H1 (cell line): ENCODE measurements around the gene ARPP19. TPM values are rescaled to one million over a fixed set of nuclear protein-coding genes. Genes with fewer than 3 reads are reported as not detected.
A peak's percentile ranks its signal among the peaks of the same experiment; 100 is the strongest.

Experiments
- CBX5 ChIP-seq: fragments of 300-800, 300-1000 bp; sonication (generic); IDR thresholded peaks from 2 replicates; pipeline ENCODE4 v1.7.1; 2016; ENCODE audit warnings: antibody characterized with exemption, low read length, low read depth
- CBX8 ChIP-seq: fragments of 300-800, 300-1000 bp; sonication (generic); IDR thresholded peaks from 2 replicates; pipeline ENCODE4 v1.7.1; 2016; ENCODE audit warnings: low read depth, low read length, borderline replicate concordance
- CREB1 ChIP-seq: IDR thresholded peaks from 2 replicates; pipeline ENCODE4 v1.6.1; 2012; ENCODE audit warnings: inconsistent platforms
- CTCF ChIP-seq, 3 experiments: IDR thresholded peaks; 1 replicate in 2 of 3; 2 replicates in 1 of 3; pipeline versions ENCODE4 v1.5.1 to v1.6.1; 2011; ENCODE audit warnings: low read length in 3 of 3, mild to moderate bottlenecking in 3 of 3, inconsistent platforms in 2 of 3, low read depth in 1 of 3, moderate library complexity in 1 of 3; ENCODE audit not compliant: insufficient read depth in 1 of 3; ENCODE audit errors: control extremely low read depth in 1 of 3
- E2F6 ChIP-seq: IDR thresholded peaks from 2 replicates; pipeline ENCODE4 v1.6.1; 2012; ENCODE audit warnings: inconsistent platforms
- FOSL1 ChIP-seq: IDR thresholded peaks from 2 replicates; pipeline ENCODE4 v1.6.1; 2011; ENCODE audit warnings: mild to moderate bottlenecking, low read depth, low read length, moderate library complexity; ENCODE audit not compliant: insufficient read depth
- GABPA ChIP-seq: IDR thresholded peaks from 2 replicates; pipeline ENCODE4 v1.6.1; 2011; ENCODE audit warnings: mild to moderate bottlenecking, low read length, moderate library complexity, borderline replicate concordance; ENCODE audit not compliant: insufficient read depth
- MAFK ChIP-seq: IDR thresholded peaks from 2 replicates; pipeline ENCODE4 v1.6.1; 2012; ENCODE audit warnings: low read depth, mild to moderate bottlenecking, improper control_type of control experiment, low read length
- MAX ChIP-seq: IDR thresholded peaks from 2 replicates; pipeline ENCODE4 v1.6.1; 2012; ENCODE audit warnings: inconsistent platforms
- POLR2A ChIP-seq, 2 experiments: IDR thresholded peaks; 1 replicate in 1 of 2; 2 replicates in 1 of 2; pipeline ENCODE4 v1.6.1; 2011; ENCODE audit warnings: low read depth in 2 of 2, low read length in 2 of 2, mild to moderate bottlenecking in 2 of 2; ENCODE audit errors: control extremely low read depth in 1 of 2
- RBBP5 ChIP-seq: IDR thresholded peaks from 2 replicates; pipeline ENCODE4 v1.7.1; 2012; ENCODE audit warnings: low read depth, mild to moderate bottlenecking, inconsistent platforms, low read length, moderate library complexity, borderline replicate concordance
- RXRA ChIP-seq: IDR thresholded peaks from 2 replicates; pipeline ENCODE4 v1.6.1; 2011; ENCODE audit warnings: low read depth, mild to moderate bottlenecking, low read length, moderate library complexity; ENCODE audit not compliant: insufficient read depth
- SP1 ChIP-seq: IDR thresholded peaks from 2 replicates; pipeline ENCODE4 v1.6.1; 2011; ENCODE audit warnings: low read depth, low read length
- SP2 ChIP-seq: IDR thresholded peaks from 2 replicates; pipeline ENCODE4 v1.6.1; 2012; ENCODE audit warnings: mild to moderate bottlenecking, low read length, inconsistent platforms
- TAF1 ChIP-seq: IDR thresholded peaks from 2 replicates; pipeline ENCODE4 v1.6.1; 2011; ENCODE audit warnings: mild to moderate bottlenecking, low read depth, low read length
- TAF7 ChIP-seq: optimal IDR thresholded peaks from 2 replicates; pipeline ENCODE3; 2011; ENCODE audit warnings: low read depth, mild to moderate bottlenecking, inconsistent platforms, low read length, moderate library complexity, borderline replicate concordance
- TCF12 ChIP-seq: IDR thresholded peaks from 2 replicates; pipeline ENCODE4 v1.6.1; 2011; ENCODE audit warnings: low read depth, mild to moderate bottlenecking, low read length
- TEAD4 ChIP-seq: IDR thresholded peaks from 2 replicates; pipeline ENCODE4 v1.6.1; 2012; ENCODE audit warnings: low read depth, low read length, inconsistent platforms, mixed read lengths
- YY1 ChIP-seq: IDR thresholded peaks from 2 replicates; pipeline ENCODE4 v1.6.1; 2011; ENCODE audit warnings: low read depth, mild to moderate bottlenecking, low read length
- ZNF274 ChIP-seq: IDR thresholded peaks from 2 replicates; pipeline ENCODE4 v1.7.0; 2012; ENCODE audit warnings: low read length, borderline replicate concordance; ENCODE audit errors: extremely low read depth
- polyA plus RNA-seq, 7 experiments: library from polyadenylated mRNA; depleted of rRNA in 3 of 7; stranded (reverse) in 5 of 7; unstranded in 2 of 7; fragments of >200 nt in 5 of 7; fragments of 200-250 nt in 2 of 7; gene quantifications; 1 replicate in 5 of 7; 2 replicates in 1 of 7; 4 replicates in 1 of 7; pipeline versions ENCODE4 v1.2.1 to v1.2.3, GENCODE V29; 2011 to 2013; ENCODE audit warnings: missing spikeins in 2 of 7, mixed read lengths in 2 of 7
- total RNA-seq: library from RNA; stranded (reverse); fragmentation: NEBNext Ultra II Directional; extraction: Animal tissue kit (Norgen Biotek cat#: 25700); gene quantifications from 2 replicates; pipeline ENCODE4 v1.2.1, GENCODE V29; 2021

ARPP19 gene
- total and polyA plus RNA-seq, 2 of the 8 experiments (the other 6 are each of a cell fraction or from before 2014, with no cell fraction given) = 81.9 to 274 TPM

- TF ChIP-seq CTCF (IDR thresholded peaks at IDR 0.05; ENCODE audit: control extremely low read depth in 1 of 3, insufficient read depth in 1 of 3, low read depth in 1 of 3, low read length in 3 of 3) (0 out of 4 replicates have a peak, but pooled peaks of 1 of the 3 experiments have one; percentile 8), POLR2A (IDR thresholded peaks at IDR 0.05; ENCODE audit: control extremely low read depth in 1 of 2, low read depth in 2 of 2, low read length in 2 of 2) (peak; percentile 89 to 94), MAX (peak; percentile 94), E2F6 (peak; percentile 98), CBX8 (no peak), TEAD4 (0 out of 2 replicates have a peak, but pooled peaks have one; percentile 1), YY1 (peak; percentile 96), ZNF274 (no peak), CREB1 (peak; percentile 92), GABPA (peak; percentile 93), SP1 (peak; percentile 50; the same call in 1 of the 2 replicates), TAF1 (peak; percentile 94), TAF7 (peak; percentile 92), MAFK (no peak), SP2 (no peak), RBBP5 (peak; percentile 98), FOSL1 (no peak), CBX5 (no peak), TCF12 (no peak), RXRA (no peak)
These were observed at the start of gene ARPP19 (continued) for GRCh38 chr15:52568601-52569585.
